HUES64 (cell line): Measurements from ENCODE around the gene BRD9.
"Not testable (repeated sequence)": the region's sequence is repeated elsewhere in the genome, so short reads cannot be mapped to it uniquely, and the experiment has no call there.

Experiments used
- H3K27ac ChIP-seq: 2 replicates; pipeline ENCODE4 v1.7.0; 2013; ENCODE audit warnings: low read depth, low read length, inconsistent platforms
- H3K27me3 ChIP-seq: 2 replicates; pipeline ENCODE4 v1.6.1; 2013; ENCODE audit warnings: mild to moderate bottlenecking, low read length; ENCODE audit not compliant: insufficient read depth
- H3K36me3 ChIP-seq: 2 replicates; pipeline ENCODE4 v1.6.1; 2013; ENCODE audit warnings: mild to moderate bottlenecking, low read length; ENCODE audit not compliant: insufficient read depth
- H3K4me1 ChIP-seq: 2 replicates; pipeline ENCODE4 v1.6.1; 2013; ENCODE audit warnings: mild to moderate bottlenecking, low read length, moderate library complexity; ENCODE audit not compliant: insufficient read depth
- H3K4me3 ChIP-seq: 2 replicates; pipeline ENCODE4 v1.5.1; 2013; ENCODE audit warnings: mild to moderate bottlenecking, low read length, moderate library complexity
- H3K9ac ChIP-seq: 2 replicates; pipeline ENCODE4 v1.6.1; 2013; ENCODE audit warnings: mild to moderate bottlenecking, low read depth, low read length
- H3K9me3 ChIP-seq: 2 replicates; pipeline ENCODE4 v1.6.1; 2013; ENCODE audit warnings: low read depth, low read length; ENCODE audit not compliant: insufficient read depth
- WGBS: fragments of 150-250, 120-280 bp; methylation state at CpG from one replicate; pipeline ENCODE4 v1.1.7; 2013; ENCODE audit warnings: missing lambda C conversion rate; 5-methylcytosine and 5-hydroxymethylcytosine counted together

Gene BRD9

DNA sequence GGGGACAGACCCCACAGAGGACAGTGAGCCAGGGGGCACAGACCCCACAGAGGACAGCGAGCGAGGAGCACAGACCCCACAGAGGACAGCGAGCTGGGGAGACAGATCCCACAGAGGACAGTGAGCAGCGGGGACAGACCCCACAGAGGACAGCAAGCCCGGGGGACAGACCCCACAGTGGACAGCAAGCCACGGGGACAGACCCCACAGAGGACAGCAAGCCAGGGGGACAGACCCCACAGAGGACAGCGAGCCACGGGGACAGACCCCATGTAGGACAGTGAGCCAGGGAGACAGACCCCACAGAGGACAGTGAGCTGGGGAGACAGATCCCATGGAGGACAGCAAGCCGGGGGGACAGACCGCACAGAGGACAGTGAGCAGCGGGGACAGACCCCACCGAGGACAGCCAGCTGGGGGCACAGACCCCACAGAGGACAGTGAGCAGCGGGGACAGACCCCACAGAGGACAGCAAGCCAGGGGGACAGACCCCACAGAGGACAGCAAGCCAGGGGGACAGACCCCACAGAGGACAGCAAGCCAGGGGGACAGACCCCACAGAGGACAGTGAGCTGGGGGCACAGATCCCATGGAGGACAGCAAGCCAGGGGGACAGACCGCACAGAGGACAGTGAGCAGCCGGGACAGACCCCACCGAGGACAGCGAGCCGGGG lies 39.0 kb downstream of the BRD9 start:
- H3K4me1 ChIP-seq, H3K27ac ChIP-seq, H3K9me3 ChIP-seq, H3K4me3 ChIP-seq, H3K36me3 ChIP-seq, H3K27me3 ChIP-seq, H3K9ac ChIP-seq: not testable (repeated sequence)
- 92% methylated on average over 18 of the region's 18 CpGs for WGBS

DNA sequence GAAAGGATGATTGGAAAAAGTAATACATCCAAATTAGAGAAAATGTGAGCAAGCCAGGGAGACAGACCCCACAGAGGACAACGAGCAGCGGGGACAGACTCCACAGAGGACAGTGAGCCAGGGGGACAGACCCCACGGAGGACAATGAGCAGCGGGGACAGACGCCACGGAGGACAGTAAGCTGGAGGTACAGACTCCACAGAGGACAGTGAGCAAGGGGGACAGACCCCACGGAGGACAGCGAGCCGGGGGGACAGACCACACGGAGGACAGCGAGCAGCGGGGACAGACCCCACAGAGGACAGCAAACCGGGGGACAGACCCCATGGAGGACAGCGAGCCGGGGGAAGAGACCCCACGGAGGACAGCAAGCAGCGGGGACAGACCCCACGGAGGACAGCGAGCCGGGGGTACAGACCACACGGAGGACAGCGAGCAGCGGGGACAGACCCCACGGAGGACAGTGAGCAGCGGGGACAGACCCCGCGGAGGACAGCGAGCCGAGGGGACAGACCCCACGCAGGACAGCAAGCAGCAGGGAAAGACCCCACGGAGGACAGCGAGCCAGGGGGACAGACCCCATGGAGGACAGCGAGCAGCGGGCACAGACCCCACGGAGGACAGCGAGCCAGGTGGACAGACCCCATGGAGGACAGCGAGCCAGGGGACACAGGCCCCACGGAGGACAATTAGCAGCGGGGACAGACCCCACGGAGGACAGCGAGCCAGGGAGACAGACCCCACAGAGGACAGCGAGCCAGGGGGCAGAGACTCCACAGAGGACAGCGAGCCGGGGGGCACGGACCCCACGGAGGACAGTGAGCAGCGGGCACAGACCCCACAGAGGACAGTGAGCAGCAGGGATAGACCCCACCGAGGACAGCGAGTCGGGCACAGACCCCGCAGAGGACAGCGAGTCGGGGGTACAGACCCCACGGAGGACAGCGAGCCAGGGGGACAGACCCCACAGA lies 39.9 kb downstream of the BRD9 start:
- Histone ChIP-seq H3K36me3 (no peaks in the 10 kb centered on the region), H3K4me3 (no peak overlapping the region), H3K27me3 (no peaks in the 10 kb centered on the region), H3K9ac (no peak overlapping the region), H3K4me1 (no peaks in the 10 kb centered on the region), H3K9me3 (no peaks in the 10 kb centered on the region), H3K27ac (no peak overlapping the region)
- 95% methylated on average over 55 of the region's 55 CpGs for WGBS

DNA sequence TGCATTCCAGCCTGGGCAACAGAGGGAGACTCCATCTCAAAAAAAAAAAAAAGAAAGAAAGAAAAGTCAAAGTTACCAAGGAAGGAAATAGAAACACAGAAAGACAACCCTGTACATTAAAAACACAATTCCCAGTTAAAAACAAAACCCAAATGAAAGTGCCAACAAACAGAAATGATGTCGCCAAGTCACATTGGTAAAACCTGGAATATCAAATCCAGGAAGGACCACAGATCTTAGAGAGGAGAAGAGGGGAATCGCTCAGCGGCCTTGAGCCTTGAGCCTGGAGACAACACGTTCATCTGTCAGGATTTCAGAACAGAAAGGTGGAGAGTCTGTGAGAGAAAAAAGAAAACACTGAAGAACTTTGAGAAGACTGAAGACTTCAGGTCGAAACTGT lies 40.6 kb downstream of the BRD9 start:
- no peaks in the 10 kb centered on the region for H3K27me3 ChIP-seq
- H3K27ac ChIP-seq = no peak overlapping the region
- WGBS = 90% methylated on average over 5 of the region's 5 CpGs
- H3K4me3 ChIP-seq = no peak overlapping the region
- no peaks in the 10 kb centered on the region for H3K9me3 ChIP-seq
- no peaks in the 10 kb centered on the region for H3K4me1 ChIP-seq
- H3K36me3 ChIP-seq = no peaks in the 10 kb centered on the region
- no peak overlapping the region for H3K9ac ChIP-seq

DNA sequence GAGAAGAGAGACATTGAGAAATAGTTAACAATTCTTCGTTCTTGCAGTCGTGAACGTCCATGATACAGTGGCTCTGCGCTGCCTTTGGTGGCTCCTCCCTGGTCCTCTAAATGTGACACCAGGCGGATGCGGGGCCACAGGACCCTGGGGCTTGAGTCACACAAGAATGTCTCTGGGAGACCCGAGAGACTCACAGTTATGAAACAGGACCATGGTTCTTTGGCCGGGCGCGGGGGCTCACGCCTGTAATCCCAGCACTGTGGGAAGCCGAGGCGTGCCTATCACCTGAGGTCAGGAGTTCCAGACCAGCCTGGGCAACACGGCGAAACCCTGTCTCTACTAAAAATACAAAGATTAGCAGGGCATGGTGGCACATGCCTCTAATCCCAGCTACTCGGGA lies 41.0 kb downstream of the BRD9 start:
- no peaks in the 10 kb centered on the region for H3K4me1 ChIP-seq
- 91% methylated on average over 16 of the region's 16 CpGs for WGBS
- no peaks in the 10 kb centered on the region for H3K36me3 ChIP-seq
- no peak overlapping the region for H3K27ac ChIP-seq
- H3K4me3 ChIP-seq = no peak overlapping the region
- H3K9me3 ChIP-seq = no peaks in the 10 kb centered on the region
- H3K27me3 ChIP-seq = no peaks in the 10 kb centered on the region
- no peak overlapping the region for H3K9ac ChIP-seq

DNA sequence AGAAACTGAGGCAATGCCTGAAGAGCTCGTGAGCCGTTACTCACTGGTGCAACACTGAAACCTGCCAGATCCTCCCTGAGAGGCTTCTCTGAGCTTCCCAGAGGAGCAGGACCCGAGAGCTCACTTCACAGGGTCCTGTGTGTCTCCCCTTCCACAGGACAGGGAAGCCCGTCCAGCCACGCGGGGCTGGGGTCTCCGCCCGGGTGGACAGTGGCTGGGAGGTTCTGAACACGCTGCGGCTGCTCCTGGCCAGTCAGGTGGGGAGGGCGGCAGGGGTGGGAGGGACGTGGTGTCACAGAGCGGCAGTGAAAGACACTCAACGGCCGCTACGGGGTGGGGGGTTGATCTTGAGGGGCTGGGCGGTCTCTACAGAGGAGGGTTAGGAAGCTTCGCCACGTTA lies 41.5 kb downstream of the BRD9 start:
- Histone ChIP-seq H3K27ac (no peak overlapping the region), H3K4me3 (no peak overlapping the region), H3K27me3 (no peaks in the 10 kb centered on the region), H3K36me3 (no peaks in the 10 kb centered on the region), H3K9me3 (no peaks in the 10 kb centered on the region), H3K9ac (no peak overlapping the region), H3K4me1 (no peaks in the 10 kb centered on the region)
- 80% methylated on average over 19 of the region's 19 CpGs for WGBS

DNA sequence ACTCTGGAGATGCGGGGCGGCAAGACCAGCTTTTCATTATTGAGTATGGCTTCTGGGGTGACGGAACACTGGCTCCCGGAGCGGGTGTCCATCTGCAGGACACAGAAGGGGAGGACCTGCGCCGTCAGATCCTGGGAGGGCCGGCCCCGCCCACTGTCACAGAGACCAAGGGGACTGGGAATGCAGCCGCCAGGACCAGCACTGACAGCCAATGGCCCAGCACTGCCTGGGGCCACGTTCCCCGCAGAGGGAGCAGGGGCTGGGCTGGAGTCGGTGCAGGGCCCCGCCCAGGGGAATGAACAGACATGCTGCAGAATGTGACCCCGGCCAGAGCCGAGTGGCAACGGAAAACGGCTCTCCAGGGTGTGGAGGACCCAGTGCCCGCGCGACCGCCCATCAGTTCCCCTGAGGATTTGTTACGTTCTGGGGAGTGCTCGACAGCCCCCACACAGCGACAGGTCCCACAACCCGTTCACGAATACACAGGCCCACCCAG lies 42.0 kb downstream of the BRD9 start, which contains the start of gene ZDHHC11:
TSS of gene ZDHHC11 (minus strand) at position 476 of the 496 bp plus-strand sequence. CDS start at position 92, 384 bp downstream.
- 74% methylated on average over 27 of the region's 27 CpGs for WGBS
- no peak within 1 kb of the TSS for H3K4me3 ChIP-seq
- H3K36me3 ChIP-seq = no peaks in the 10 kb centered on the region
- no peaks in the 10 kb centered on the region for H3K27me3 ChIP-seq
- no peak within 1 kb of the TSS for H3K9ac ChIP-seq
- no peaks in the 10 kb centered on the region for H3K4me1 ChIP-seq
- no peak within 1 kb of the TSS for H3K27ac ChIP-seq
- H3K9me3 ChIP-seq = no peaks in the 10 kb centered on the region

DNA sequence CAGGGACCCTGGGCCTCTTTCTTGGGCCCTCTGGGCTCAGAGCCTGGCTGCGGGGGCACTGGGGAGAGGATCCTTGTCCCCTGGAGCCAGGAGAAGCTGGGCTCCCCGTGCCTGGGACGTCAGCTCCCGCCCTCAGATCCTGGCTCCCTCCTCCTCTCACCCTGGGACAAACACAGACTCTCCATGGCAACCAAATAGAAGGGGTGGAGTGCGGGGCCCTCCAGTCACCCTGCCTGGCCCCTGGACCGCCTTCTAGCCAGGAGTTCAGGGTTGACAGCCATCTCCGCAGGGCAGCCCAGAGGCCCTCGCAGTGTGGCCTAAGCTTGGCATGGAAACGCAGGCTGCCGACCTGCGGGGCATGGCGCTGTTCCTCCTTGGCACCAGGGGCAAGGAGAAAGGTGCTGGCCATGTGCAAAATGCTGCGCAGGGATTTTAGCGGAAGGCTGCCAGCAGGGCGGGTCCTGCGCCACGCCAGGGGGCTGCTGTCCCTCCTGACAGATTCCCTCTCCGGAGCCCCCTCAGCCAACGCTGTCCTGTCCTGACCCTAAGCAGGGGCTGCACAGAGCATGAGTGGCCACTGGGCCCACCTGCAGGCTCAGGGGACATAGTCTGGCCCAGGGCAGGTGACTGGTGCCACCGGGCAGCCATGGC lies 42.8 kb downstream of the BRD9 start:
- Histone ChIP-seq H3K27me3 (no peaks in the 10 kb centered on the region), H3K36me3 (no peaks in the 10 kb centered on the region), H3K27ac (no peak overlapping the region), H3K9me3 (no peaks in the 10 kb centered on the region), H3K4me1 (no peaks in the 10 kb centered on the region), H3K9ac (no peak overlapping the region), H3K4me3 (no peak overlapping the region)
- 91% methylated on average over 20 of the region's 20 CpGs for WGBS

DNA sequence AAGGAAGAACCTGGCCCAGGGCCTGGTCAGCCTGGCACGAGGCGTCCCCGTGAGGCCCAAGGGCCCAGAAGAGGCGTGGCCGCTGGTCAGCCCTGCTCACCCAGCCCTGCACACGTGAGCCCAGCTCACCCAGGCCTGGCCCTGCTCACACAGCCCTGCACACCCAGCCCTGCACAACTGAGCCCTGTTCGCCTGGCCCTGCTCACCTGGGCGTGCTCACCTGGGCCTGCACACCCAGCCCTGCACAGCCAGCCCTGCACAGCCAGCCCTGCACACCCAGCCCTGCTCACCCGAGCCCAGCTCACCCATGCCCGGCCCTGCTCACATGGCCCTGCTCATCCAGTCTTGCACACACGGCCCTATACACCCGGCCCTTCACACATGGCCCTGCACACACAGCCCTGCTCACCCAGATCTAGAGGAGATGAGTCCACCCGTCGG lies 43.9 kb downstream of the BRD9 start:
- Histone ChIP-seq H3K4me3 (no peak overlapping the region), H3K36me3 (no peaks in the 10 kb centered on the region), H3K4me1 (no peaks in the 10 kb centered on the region), H3K27me3 (no peaks in the 10 kb centered on the region), H3K27ac (no peak overlapping the region), H3K9me3 (no peaks in the 10 kb centered on the region), H3K9ac (no peak overlapping the region)
- WGBS = 94% methylated on average over 14 of the region's 14 CpGs

DNA sequence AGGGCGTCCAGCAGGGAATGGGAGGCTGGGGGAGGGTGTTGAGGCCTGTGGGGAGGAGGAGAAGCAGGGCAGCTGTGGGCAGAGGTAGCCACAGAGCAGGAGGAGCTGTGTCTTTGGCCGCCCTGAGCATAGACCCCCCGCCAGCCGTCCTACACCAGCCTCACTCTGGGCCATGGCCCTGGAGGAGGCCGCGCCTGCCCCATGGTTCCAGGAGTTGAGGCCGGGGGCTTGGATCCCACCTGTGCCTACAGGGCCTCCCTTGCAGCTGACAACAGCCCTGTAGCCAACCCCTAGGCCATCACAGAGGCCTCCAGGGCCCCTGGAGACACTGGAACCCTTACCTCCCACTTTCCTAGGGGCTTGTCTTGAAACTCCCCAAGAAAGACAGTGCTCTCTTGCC lies 44.9 kb downstream of the BRD9 start:
- not testable (repeated sequence) for H3K9me3 ChIP-seq, H3K4me1 ChIP-seq, H3K9ac ChIP-seq, H3K27me3 ChIP-seq, H3K27ac ChIP-seq, H3K4me3 ChIP-seq, H3K36me3 ChIP-seq
- WGBS = 97% methylated on average over 6 of the region's 7 CpGs

DNA sequence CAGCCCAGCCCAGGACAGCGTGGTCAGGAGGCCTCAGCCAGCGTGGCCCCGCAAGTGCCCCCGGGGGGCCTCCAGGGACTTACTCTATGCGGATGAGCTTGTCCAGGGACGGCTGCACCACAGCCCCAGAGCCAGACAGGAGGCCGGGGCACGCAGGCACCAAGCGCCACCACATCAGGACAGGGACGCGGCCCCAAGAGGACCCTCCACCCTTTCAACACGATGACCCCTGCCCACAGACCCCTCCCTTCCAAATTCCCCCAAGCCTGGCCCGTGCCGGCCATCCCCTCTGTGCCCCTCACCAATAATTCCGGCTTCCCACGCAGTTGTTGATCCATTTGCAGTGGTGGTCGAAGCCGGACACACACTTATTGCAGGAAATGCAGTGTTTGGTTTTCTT lies 45.4 kb downstream of the BRD9 start:
- H3K4me3 ChIP-seq, H3K4me1 ChIP-seq, H3K27ac ChIP-seq, H3K27me3 ChIP-seq, H3K9me3 ChIP-seq, H3K36me3 ChIP-seq, H3K9ac ChIP-seq: not testable (repeated sequence)
- 94% methylated on average over 3 of the region's 18 CpGs for WGBS

DNA sequence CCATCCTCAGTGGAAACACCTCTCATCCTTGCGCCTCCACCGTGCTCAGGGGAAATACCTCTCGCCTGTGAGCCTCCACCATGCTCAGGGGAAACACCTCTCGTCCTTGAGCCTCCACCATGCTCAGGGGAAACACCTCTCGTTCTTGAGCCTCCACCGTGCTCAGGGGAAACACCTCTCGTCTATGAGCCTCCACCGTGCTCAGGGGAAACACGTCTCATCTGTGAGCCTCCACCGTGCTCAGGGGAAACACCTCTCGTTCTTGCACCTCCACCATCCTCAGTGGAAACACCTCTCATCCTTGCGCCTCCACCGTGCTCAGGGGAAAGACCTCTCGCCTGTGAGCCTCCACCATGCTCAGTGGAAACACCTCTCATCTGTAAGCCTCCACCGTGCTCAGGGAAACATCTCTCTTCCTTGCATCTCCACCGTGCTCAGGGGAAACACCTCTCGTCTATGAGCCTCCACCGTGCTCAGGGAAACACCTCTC lies 46.0 kb downstream of the BRD9 start:
- not testable (repeated sequence) for H3K36me3 ChIP-seq, H3K27ac ChIP-seq, H3K4me1 ChIP-seq, H3K27me3 ChIP-seq, H3K4me3 ChIP-seq, H3K9me3 ChIP-seq, H3K9ac ChIP-seq
- WGBS = 90% methylated on average over 18 of the region's 18 CpGs
